ENCODE measurements around the gene TMUB1.

Gene TMUB1

DNA sequence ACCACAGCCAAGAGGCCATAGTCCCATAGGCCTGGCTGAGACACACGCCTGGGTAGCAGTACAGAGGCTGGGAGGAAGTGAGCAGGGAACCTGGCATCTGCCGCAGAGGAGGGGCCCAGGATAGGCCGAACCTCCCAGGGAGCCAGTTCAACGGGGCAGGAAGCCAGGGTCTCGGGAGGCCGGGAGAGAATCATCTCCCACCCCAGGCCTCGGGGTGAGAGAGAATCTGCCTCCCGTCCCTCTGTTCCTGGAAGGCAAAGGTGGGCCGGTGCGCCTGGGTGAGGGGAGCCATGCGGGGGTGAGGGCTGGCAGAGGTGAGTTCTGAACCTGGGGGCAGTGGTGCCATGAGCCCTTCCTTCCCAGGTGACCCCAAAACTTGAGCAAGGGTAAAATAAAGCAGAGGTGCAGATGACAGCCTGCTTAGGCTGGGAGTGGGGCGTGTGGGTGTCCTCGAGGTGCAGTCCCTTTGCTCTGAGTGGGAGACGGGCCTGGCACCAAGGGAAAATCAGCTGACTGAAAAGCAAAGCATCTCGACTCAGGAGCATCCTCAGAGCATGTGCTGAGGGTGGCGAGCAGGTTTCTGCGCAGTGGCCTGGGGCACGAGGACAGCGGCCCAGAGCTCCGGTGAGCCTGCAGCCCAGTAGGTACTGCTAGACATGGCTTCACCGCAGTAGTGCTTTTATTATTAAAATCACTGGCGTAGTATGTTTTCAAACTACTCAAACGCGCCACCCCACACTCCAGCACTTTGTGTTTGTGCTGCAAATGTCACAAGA, 18.5 kb upstream of the TMUB1 start:
- DNase-seq: no peak

DNA sequence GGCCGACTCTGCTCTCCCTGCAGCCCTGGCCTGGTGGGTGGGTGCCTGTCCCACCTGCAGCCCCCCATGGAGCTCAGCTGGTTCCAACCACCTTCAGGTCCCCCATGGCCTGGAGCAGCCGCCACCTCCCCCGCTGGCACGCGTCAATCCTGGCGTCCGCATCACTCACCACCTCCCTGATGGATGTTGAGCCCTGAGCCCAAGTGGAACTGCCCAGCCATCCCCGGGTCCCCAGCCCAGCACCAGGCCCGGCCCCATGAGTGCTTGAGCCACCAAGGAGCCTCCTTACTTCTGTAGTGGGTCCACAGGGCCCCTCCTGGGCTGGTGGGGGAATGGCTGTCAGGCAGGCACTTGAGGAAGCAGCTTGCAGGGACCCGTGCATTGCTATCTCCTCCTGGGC, 17.6 kb upstream of the TMUB1 start:
- DNase-seq: no peak

DNA sequence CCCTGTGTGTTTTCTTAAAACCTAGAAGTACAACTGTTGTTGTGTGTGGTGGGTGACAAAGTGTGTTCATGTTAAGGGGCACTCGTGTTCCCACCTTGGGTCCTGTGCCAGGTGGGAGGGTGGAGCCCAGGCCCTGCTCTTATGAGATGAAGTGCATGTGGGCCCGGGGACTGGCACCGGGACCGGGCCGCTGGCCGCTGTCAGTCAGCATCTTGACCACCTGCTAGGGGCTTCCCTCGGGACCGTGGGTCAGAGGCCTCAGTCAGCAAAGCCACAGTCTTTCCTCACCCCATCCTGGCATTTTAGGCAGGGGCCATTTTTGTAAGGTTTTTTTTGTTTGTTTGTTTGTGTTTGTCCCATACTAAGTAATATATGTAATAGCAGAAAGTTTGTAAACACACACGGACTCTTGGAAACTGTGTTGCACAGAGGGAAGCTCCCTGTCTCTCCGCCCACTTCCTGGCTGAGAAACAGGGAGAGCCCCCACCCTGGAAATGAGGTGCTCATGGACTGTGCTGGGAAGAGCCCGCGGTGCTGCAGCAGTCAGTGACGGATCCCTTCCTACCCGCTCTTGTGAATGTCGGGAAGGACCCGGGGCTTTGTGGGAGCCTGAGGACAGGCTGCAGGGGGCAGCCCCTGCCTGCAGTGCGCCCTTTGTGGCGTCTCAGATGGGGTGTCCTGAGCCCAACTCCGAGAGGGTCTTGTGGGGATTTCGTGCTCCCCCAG, 16.4 kb upstream of the TMUB1 start:
- no peak for DNase-seq

DNA sequence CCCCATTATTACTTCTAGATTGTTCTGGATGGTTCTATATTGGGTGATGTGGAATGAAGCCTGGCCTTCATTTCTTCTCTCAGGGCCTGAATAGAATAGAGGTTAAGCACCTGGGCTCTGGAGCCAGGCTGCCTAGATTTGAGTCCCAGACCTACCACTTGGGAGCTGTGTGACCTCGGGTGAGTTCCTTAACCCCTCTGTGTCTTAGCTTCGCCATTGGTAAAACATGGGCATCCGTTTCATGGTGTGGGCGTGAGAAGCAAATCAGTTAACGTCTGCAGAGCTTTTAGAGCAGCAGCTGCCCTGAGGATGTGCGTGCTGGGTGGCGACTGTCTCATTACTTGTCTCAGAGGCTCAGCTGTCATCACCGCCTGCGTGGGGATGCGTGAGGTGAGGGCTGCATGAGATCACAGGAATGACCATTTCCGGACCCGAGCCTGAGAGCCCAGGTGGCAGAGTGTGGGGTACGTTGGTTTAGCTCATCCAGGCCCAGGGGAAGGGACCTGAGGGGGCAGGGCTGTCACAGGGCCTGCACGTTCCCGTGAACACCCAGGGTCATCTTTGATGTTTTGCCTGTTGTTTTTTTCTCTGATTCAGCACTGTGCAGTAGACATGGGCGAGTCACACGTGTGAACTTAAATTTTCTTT, 12.7 kb upstream of the TMUB1 start:
- no peak for DNase-seq

DNA sequence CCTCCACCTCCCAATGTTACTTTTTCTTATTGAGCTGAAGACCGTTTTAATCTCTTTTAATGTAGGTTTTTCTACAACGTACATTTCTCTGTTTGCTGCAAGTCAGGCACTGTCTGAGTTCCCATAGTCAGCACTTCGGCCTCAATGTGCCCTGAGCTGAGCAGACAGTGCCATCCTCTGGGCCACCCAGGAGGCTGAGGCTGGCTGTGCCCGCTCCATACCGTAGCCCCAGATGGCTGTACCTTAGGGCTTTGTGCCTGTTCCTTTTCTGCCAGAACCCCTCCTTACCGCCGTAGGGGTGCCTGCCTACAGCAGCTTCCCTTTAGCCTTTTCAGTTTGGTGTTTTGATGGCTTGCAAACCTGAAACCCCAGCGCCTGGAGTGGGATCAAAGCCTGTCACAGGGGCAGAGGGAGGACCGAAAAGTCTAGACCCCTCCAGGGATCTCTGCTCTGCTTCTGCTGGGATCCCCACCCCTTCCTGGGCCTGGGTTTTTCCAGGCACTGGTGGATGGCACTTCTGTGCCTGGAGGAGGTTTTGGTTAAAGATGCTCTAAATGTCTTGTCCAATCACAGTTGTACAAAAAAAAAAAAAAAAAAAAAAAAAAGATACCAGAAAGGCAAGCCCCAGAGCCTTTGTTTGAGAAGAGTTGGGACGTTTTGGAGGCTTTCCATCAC, 12.0 kb upstream of the TMUB1 start:
- DNase-seq: no peak

DNA sequence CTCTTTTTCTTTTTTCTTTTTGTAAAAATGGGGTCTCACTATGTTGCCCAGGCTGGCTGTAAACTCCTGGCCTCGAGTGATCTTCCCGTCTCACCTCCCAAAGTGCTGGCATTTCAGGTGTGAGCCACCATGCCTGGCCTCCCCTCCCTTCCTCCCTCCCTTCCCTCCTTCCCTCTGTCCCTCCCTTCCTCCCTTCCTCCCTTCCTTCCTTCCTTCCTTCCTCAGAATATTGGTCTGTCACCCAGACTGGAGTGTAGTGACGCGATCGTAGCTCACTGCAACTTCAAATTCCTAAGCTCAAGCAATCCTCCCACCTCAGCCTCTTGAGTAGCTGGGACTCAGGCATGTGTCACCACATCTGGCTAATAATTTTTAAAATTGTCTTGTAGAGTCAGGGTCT, 11.4 kb upstream of the TMUB1 start:
- DNase-seq: no peak

DNA sequence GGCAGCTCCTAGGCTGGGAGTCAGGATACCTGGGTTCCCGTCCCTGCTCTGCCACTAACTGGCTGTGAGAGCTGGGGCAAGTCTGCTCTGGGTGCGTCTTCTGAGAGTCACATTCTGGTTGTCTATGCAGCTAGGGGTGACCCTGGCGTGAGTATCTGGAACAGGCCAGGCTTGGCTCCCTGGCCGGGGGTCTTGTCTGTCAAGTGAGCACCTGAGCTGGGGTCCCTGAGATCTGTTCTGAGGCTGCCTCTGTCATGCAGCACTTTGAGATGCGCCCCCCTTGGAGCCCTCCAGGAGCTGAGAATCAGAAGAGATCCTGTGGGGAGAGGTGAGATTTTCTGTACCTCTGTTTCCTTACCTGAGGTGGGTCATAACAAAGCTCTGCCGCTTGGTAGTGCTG, 10.5 kb upstream of the TMUB1 start:
- DNase-seq: no peak

DNA sequence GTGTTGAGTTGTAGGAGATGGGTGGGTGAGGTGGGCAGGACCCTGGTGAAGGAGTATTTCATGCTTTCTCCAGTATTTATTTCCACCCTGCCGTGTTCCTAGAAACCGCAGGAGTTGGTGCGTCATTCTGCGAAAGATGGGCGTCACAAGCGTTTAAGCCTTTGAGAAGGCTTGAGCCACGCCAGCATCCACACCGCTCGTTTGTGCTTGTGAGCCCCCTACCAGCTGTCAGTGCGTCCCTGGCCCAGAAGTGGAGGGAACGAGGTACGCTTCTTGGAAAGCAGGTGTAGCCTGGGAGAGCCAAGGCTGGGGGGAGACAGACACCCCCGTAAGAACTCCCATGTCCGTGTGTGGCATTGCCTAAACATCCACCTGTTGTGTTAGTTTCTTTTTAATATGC, 8.7 kb upstream of the TMUB1 start:
- no peak for DNase-seq

DNA sequence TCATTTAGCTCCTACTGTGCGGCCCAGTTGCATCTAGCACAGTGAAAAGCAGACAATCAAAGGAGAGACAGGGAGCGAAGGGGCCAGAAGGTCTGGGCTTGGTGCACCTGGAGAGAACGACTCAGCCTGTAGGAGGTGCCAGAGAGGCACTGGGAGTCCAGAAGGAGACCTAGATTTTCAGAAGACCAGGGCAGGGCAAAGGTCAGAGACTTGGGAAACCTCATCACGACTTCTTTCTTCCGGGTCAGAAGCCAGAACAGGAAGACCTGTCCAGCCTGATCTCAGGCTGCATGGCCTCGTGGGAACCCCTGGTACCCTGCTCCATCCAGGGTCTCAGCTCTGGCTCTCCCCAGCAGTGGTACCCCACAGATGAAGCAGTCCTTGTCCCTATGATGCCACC, 8.1 kb upstream of the TMUB1 start:
- DNase-seq: no peak

DNA sequence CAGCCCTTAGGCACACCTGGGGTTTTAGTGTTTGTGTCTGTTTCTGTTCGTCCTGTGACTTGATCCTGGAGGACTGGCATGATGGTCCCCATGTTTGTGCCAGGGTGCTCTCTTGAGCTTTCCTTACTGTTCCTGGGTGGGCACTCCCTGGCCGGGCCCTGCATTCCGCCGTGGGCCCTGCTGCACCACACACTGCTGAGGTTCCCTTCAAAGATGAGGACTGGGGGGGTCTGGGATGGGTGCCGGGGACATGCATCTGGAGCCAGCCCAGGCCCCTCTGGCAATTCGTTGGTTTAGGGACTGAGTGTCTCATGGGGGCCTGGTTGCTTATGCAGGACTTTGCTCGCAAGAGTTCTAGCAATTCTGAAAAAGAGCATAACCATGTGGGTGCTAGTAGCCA, 7.7 kb upstream of the TMUB1 start:
- DNase-seq: no peak

DNA sequence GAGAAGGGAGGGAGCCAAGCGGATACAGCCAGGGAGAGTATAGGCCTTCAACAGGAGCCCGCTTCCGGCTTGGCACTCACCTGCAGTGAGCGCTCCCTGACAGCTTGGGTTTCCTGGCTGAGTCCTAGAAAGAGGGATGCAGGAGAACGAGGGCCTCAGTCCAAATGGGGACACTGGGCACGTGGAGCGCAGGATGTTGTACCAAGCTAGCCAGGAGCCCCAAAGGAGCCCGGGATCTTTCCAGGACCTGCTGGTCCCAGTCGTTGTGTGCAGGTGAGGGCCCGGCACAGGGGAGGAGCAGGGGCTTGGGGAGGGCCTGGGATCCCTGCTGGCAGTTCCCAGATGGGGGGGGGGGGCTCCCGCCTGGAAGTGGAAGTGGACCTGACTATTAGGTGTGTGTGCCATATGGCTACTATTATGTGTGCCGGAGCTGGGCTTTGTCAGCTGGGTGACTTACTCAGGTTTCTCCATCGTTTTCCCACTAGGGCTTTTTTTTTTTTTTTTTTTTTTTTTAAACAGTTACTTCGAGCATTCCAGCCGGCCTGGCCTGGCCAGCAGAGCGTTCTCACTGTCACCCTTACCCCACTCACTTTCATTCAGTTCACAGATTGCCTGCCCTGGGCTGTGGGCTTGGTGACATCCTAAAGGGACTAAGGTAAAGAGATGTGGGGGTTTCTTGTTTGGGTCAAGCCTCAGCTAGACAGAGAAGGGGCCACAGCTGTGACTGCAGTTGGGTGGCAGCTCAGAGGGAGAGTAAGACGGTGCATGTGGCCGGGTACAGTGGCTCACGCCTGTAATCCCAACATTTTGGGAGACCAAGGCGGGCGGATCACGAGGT, 6.8 kb upstream of the TMUB1 start:
- DNase-seq: no peak

DNA sequence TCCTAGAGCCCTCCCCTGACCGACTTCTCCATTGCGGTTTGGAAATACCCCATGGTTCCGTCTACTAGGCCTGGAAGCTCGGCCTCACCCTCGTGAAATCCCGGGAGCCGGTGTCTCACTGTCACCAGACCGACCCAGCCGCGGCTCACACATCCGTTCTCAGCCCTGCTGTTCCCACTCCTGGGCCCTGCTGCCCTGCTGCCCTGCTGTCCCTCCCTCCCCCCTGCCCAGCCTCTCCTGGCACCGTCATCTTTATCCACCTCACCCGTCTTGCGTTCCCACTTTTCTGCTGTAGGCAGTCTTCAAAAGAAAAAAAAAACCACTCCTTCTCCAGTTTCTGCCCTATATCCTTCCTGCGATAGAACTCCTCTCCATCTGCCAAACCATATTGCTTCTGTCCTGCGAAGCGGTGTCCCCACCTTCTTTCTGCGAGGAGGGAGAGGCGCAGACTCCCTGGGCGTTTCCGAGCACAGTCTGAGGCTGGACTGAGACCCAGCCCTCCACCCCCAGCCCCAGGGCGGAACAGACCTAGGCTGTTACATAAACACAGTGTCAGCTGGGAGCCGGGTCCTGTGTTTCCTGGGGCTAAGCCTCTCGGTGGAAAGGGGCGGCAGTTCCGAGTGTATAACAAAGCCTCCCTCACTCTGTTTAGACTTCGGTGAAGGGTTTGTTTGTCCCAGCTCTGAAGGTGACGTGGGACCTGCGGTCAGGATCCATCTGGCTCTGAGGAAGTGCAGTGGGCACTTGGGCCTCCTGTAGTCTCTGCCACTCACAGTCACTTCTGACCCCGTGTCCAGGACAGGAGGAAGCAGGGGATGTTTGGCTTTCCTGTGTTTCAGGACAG, 5.8 kb upstream of the TMUB1 start:
- no peak for DNase-seq

DNA sequence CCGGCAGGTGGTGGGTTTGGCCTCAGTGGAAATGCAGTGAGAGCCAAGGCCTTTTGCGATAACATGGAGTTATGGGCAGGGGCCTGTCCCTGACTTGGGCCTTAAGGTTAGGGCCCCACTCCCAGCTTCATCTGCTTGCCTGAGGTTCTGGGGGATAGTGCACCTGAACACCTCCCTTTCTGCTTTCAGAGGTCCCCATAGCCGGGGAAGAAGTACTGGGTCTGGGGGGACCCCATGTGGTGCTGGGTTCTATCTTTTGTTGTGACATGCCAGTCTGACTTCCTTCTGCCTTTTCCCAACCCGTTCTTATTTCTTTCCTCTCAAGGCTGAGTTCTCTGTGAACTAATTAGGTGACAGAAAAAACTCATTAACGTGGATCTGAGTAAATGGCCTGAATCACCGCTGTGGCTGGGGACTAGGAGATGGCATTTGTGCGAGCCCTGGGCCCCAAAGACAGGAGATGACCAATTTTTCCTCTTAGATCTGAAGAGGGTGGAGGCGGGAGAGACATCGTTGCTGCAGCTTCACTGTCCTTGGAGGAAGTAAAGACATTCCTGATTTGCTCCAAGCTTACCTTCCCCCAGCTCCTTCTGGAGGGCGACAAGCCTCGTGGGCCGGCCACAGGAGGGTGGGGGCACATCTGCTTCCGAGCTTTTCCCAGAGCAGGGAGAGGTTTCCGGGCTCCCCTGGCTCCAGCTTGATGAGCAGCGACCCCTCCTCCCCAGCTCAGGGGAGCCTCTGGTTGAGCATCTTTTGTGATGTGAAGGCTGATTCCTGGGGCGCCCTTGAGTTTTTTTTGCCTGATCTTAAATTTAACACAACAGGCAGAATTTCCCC, 4.9 kb upstream of the TMUB1 start:
- DNase-seq: no peak

DNA sequence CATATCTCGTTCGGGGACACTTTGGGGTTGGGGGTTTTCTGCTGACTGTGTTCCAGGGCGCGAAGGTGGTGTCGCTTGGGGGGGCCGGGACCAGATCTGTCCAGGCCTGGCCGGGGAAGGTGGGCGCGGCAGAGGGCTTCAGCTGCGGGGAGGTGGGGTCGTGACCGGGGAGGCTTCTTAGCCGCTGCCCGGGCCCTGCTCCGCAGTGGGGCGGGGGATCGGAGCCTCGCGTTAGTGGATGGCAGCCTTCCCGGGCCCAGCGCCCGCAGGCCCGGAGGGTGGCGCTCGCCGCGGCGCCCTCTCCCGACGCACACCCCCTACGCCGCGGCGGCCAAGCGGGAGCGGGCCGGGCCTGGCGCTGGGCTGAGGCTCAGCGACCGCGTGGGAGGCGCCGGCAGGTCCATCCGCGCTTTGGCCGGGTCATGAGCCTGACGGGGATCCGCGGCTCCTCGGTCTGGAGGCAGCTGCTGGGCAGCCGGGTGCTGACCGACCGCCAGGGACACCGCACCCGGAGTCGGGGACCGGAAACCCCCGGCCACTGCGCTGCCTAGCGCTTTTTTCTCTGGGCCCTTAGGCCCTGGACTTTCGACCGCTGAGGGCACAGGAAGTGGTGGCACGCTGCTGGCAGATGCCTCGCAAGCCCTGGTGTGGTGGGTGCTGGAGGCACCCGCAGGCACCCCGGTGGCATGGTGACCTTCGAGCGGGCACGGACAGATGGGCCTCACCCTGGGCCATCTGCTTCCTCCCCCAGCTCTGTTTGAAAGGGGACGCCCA, 4.1 kb upstream of the TMUB1 start:
- DNase-seq: no peak

DNA sequence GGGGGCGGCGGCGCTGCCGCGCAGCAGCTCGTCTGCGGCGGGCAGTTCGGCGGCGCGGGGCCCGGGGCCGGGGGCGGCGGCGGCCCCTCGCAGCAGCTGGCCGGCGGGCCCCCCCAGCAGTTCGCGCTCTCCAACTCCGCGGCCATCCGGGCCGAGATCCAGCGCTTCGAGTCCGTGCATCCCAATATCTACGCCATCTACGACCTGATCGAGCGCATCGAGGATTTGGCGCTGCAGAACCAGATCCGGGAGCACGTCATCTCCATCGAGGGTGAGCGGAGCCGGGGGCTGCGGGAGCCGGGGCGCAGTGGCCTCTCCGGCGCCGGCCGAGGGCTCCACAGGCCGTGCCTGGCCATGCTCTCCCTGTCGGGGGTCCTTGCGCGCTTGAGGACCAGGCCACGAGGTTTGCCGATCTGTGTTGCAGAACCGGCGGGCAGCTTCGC, 3.5 kb upstream of the TMUB1 start:
- no peak for DNase-seq

DNA sequence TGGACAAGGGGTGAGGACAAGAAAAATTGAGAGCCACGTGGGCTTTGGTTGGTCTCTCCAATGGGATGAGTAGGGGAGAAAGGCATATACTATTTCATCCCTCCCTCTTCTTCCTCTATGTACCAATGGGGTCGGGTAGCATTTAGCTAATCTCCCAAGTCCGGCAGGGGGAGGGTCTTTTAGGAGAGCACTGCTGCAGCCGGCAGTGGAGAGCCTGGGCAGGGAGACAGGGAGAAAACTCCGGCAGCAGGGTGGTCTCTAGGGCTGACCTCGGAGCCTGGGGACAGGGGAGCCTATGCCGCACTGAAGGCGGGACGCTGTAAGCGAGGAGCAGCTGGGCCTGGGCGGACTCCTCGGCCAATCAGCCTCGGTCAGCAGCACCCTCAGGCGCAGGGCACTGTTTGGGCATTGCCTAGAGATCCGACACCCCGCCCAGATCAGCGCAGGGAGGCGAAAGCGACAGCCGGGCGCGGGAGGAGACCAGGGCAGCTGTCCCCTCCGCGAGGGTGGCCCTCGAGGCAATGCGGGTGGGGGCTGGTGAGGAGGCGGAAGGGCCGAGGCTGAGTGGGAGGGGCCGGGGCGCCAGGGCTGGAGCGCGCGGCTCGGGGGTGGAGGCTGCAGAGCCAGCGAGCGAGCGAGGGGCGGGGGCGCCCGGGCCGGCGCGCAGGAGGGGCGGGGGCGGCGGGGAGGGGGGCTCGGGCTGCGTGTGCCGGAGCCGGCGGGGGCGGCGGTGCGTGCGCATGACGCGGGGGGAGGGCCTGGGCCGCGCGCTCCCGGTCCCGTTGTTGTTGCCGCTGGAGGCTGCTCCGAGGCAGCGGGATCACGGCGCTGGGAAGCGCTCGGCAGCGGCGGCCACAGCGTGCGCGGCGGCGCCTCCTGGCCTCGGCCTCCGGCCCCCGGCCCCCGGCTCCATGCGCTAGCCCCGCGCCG, 2.7 kb upstream of the TMUB1 start, which contains the start of gene AGAP3:
Gene AGAP3 (plus strand): TSS at position 785 of the 930 bp plus-strand sequence. CDS start 267 bp downstream, outside the sequence.
- DNase-seq: peak; percentile 77

DNA sequence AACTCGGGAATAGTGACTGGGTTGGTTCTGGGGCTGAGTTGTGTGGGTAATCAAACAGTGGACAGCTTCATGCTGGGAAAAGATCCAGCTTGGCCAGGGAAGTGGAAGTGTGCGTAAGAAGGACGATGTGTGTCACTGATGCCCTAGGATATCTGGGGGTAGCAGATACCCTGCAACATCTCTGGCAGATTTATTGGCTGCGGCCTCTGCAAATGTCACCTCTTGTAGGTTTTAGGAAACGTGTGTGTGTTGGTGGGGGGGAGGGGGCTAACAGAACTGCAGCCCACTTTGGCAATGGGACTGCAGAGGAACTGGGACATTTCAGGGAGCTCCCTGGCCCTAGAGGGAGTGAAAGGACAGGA, 2.0 kb upstream of the TMUB1 start:
- no peak for DNase-seq

DNA sequence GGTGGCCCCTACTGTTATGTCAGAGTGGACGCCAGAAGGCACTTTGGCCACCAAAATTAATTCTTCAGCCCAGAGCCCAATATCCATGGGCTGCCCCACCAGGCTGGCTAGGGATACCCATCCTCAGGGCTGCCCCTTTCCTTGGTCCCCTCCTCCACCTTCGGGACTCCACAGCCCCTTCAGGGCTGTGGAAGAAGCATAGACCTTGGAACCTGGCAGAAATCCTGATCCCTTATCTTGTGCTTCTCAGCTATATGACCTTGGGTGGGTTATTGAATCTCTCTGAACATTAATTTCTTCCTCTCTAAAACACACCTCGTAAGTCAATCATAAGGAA, 499 bp upstream of the TMUB1 start:
- no peak for DNase-seq
